MCF 10A (cell line): ENCODE measurements around the gene BRS3. TPM values are rescaled to one million over a fixed set of nuclear protein-coding genes. Genes with fewer than 3 reads are reported as not detected.
A peak's percentile ranks its signal among the peaks of the same experiment; 100 is the strongest.

ENCODE experiments used
- BruUV-seq: library from RNA; stranded (reverse); fragments of 400-500 nt; replicated peaks from 2 replicates; lab custom pipeline; 2021; lab: Mats Ljungman, UMichigan
- CTCF ChIA-PET: fragments of 300-600 bp; sonication (Branson Sonifier 250); formaldehyde crosslinking; extraction: SDS; loops from one replicate; lab custom pipeline; 2021; ENCODE audit warnings: antibody characterized with exemption, inconsistent platforms; lab: Yijun Ruan, JAX
- POLR2A ChIA-PET: fragments of 300-600, 350-650 bp; sonication (Branson Sonifier 250); formaldehyde crosslinking; extraction: SDS; loops from one replicate; lab custom pipeline; 2020; ENCODE audit warnings: antibody characterized with exemption, inconsistent platforms; lab: Yijun Ruan, JAX
- DNase-seq: peaks from one replicate; pipeline ENCODE4 v3.0.0-alpha.2; 2018; ENCODE audit not compliant: unreplicated experiment
- H3K27ac Mint-ChIP-seq: one replicate; pipeline ENCODE4 v1.8.0; 2022; ENCODE audit warnings: mild to moderate bottlenecking, low read depth, mixed read lengths; ENCODE audit not compliant: unreplicated experiment
- H3K27me3 Mint-ChIP-seq: one replicate; pipeline ENCODE4 v1.8.0; 2022; ENCODE audit warnings: mixed read lengths; ENCODE audit not compliant: insufficient read depth, unreplicated experiment
- H3K36me3 Mint-ChIP-seq: one replicate; pipeline ENCODE4 v1.8.0; 2022; ENCODE audit warnings: mild to moderate bottlenecking, moderate library complexity, mixed read lengths; ENCODE audit not compliant: insufficient read depth, unreplicated experiment
- H3K4me1 Mint-ChIP-seq: one replicate; pipeline ENCODE4 v1.8.0; 2022; ENCODE audit warnings: mixed read lengths; ENCODE audit not compliant: insufficient read depth, unreplicated experiment
- H3K4me3 Mint-ChIP-seq: one replicate; pipeline ENCODE4 v1.8.0; 2022; ENCODE audit warnings: mild to moderate bottlenecking, moderate library complexity, mixed read lengths; ENCODE audit not compliant: unreplicated experiment
- H3K9me3 Mint-ChIP-seq: one replicate; pipeline ENCODE4 v1.8.0; 2022; ENCODE audit warnings: mixed read lengths; ENCODE audit not compliant: unreplicated experiment
- CTCF ChIP-seq: fragments of 200-600 bp; IDR thresholded peaks from one replicate; pipeline ENCODE4 v1.8.0; 2022; ENCODE audit warnings: antibody characterized with exemption, mild to moderate bottlenecking; ENCODE audit not compliant: unreplicated experiment
- intact Hi-C: fragments of 100-400 bp; cut with micrococcal nuclease; formaldehyde crosslinking; loops from 2 replicates; pipeline ENCODE4 v1.14.1; 2022
- total RNA-seq: library from RNA; stranded (reverse); gene quantifications from 2 replicates; pipeline ENCODE4 v1.2.3, GENCODE V29; 2022

Gene BRS3
- total RNA-seq, 1 experiment from 2014 or later: not detected

GRCh38 chrX:136519069-136519468, 31.3 kb downstream of the BRS3 start:
- TF ChIP-seq CTCF: no peak
- Mint-ChIP-seq H3K27me3 (peaks cover under 1% of the 10 kb centered on the region), H3K27ac (no peak overlapping the region), H3K9me3 (peaks cover 6% of the 10 kb centered on the region), H3K4me3 (no peak overlapping the region), H3K4me1 (no peaks in the 10 kb centered on the region), H3K36me3 (no peaks in the 10 kb centered on the region)
- BruUV-seq: no TSS peak
- intact Hi-C loops: no loop called here
- no peak for DNase-seq
- CTCF ChIA-PET: no interaction called here
- POLR2A ChIA-PET: no interaction called here

GRCh38 chrX:136523770-136524169, 36.0 kb downstream of the BRS3 start:
- Mint-ChIP-seq H3K9me3 (no peaks in the 10 kb centered on the region), H3K4me3 (no peak overlapping the region), H3K4me1 (no peaks in the 10 kb centered on the region), H3K36me3 (no peaks in the 10 kb centered on the region), H3K27ac (no peak overlapping the region), H3K27me3 (peaks cover 35% of the 10 kb centered on the region)
- no TSS peak for BruUV-seq
- POLR2A ChIA-PET: no interaction called here
- no peak for TF ChIP-seq CTCF
- CTCF ChIA-PET: no interaction called here
- intact Hi-C loops: no loop called here
- no peak for DNase-seq

GRCh38 chrX:136525738-136526606, 38.2 kb downstream of the BRS3 start:
- Mint-ChIP-seq H3K27ac (no peak overlapping the region), H3K27me3 (peaks cover 45% of the 10 kb centered on the region)

More at GRCh38 chrX:136525738-136526606, 38.2 kb downstream of the BRS3 start:
- ChIA-PET CTCF (interaction anchor here (0.6 to 1.2 kb wide), 3 partner anchors 50 to 169 kb away, joined by 3 to 6 read pairs (median 3); no protein-coding TSS in a partner anchor), POLR2A (interaction anchor here (0.5 to 1.1 kb wide), 5 partner anchors 16 to 224 kb away, joined by 3 to 5 read pairs (median 4); partner anchors contain the start of gene HTATSF1)
- Mint-ChIP-seq H3K4me3 (no peak overlapping the region), H3K9me3 (no peaks in the 10 kb centered on the region), H3K36me3 (no peaks in the 10 kb centered on the region), H3K4me1 (no peaks in the 10 kb centered on the region)
- no peak for TF ChIP-seq CTCF
- DNase-seq: peak; percentile 87
- no TSS peak for BruUV-seq
- intact Hi-C loops: no loop called here
